ENCODE measurements around the gene PCYT2.

The PCYT2 gene

DNA sequence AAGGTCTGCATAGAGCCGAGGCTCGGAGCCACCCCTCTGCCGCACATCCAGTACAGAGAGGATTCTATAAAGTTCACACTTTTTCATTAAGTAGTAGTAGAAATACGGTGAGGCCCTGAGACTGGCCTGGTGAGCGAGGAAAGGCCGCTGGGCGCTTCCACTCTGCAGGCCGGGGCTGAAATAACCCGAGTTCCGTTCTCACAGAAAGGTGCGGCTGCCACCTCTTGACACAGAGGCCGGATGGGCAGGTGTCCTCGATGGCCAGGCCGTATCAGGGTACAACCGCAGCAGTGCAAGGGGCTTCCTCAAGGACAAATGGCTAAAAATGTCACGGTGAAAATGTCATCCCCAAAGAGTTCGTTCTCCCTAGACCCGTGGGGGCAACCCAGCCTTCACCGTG is 770 bp upstream of the PCYT2 start:
- no peak for TF ChIP-seq REST (IDR thresholded peaks at IDR 0.05; ENCODE audit: low read depth)
- TF ChIP-seq, protein P1, sequence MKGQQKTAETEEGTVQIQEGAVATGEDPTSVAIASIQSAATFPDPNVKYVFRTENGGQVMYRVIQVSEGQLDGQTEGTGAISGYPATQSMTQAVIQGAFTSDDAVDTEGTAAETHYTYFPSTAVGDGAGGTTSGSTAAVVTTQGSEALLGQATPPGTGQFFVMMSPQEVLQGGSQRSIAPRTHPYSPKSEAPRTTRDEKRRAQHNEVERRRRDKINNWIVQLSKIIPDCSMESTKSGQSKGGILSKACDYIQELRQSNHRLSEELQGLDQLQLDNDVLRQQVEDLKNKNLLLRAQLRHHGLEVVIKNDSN (IDR thresholded peaks at IDR 0.05): no peak

DNA sequence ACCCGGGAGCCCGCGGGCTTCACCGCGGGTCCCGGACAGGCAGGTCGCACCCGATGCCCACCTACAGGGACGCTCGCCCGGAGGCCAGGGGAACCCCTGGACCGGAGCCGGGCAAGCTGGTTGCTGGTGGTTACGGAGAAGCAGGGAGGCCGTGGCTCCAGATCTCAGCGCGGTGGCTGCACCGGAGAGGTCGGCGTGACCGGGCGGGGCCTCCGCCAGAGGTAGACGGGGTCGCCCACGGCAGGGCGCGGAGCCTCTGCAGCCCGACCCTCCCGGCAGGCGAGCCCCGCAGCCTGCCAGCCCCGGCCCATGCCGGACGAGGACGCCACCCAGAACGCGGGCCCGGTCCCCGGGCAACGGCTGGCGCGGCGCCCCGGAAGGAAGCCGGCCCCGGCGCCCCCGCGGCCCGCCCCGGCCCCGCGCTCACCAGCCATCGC is 341 bp downstream of the PCYT2 start:
- TF ChIP-seq ZBTB7A (IDR thresholded peaks at IDR 0.05; ENCODE audit: low read depth) (peak; percentile 33; the same call in 1 of the 2 replicates), TAF1 (IDR thresholded peaks at IDR 0.05; ENCODE audit: low read depth) (no peak), RAD21 (IDR thresholded peaks at IDR 0.05; ENCODE audit: low read depth) (no peak), TEAD4 (IDR thresholded peaks at IDR 0.05) (no peak), NFIC (IDR thresholded peaks at IDR 0.05) (no peak), REST (IDR thresholded peaks at IDR 0.05; ENCODE audit: low read depth) (no peak), CEBPB (IDR thresholded peaks at IDR 0.05) (no peak)

GRCh38 chr17:81909966-81910839 is 996 bp downstream of the PCYT2 start:
- TF ChIP-seq, protein P2, sequence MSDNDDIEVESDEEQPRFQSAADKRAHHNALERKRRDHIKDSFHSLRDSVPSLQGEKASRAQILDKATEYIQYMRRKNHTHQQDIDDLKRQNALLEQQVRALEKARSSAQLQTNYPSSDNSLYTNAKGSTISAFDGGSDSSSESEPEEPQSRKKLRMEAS (IDR thresholded peaks at IDR 0.05): no peak
- TF ChIP-seq YY1 (IDR thresholded peaks at IDR 0.05; ENCODE audit: low read depth) (no peak), REST (IDR thresholded peaks at IDR 0.05; ENCODE audit: low read depth) (no peak), EGR1 (IDR thresholded peaks at IDR 0.05) (no peak), CEBPB (IDR thresholded peaks at IDR 0.05) (no peak), FOXM1 (IDR thresholded peaks at IDR 0.05; ENCODE audit: borderline replicate concordance, low read depth) (no peak), NFIC (IDR thresholded peaks at IDR 0.05) (no peak)
- TF ChIP-seq, protein P1 (IDR thresholded peaks at IDR 0.05): no peak

DNA sequence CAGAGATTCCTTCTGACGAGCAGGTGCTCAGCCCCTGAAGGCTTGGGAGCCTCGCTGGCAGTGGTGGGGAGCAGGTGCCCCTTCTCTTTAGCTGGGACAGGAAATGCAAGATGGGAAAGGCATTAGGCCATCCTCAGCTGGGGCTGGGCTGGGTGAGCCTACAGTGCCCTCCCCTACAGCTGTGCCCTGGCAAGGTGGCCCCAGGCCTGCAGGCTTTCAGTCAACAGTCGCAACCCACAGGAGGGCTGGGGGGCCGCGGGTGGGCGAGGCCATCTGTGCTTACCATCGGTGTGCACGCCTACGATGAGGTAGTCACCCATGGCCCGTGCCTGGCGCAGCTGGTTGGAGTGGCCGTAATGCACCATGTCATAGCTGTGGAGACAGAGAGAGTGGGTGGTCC is 2.0 kb downstream of the PCYT2 start:
- TF ChIP-seq TAF1 (IDR thresholded peaks at IDR 0.05; ENCODE audit: low read depth): no peak
- no peak for TF ChIP-seq CEBPB (IDR thresholded peaks at IDR 0.05)
- TF ChIP-seq TCF12 (IDR thresholded peaks at IDR 0.05; ENCODE audit: low read depth): no peak
- no peak for TF ChIP-seq TEAD4 (IDR thresholded peaks at IDR 0.05)
- TF ChIP-seq, protein P2 (IDR thresholded peaks at IDR 0.05): no peak
- TF ChIP-seq CREB1 (IDR thresholded peaks at IDR 0.05; ENCODE audit: low read depth): no peak
- TF ChIP-seq FOXM1 (IDR thresholded peaks at IDR 0.05; ENCODE audit: borderline replicate concordance, low read depth): no peak
- TF ChIP-seq ZBTB7A (IDR thresholded peaks at IDR 0.05; ENCODE audit: low read depth): no peak
- TF ChIP-seq, protein P1 (IDR thresholded peaks at IDR 0.05): no peak
- no peak for TF ChIP-seq EGR1 (IDR thresholded peaks at IDR 0.05)
- TF ChIP-seq REST (IDR thresholded peaks at IDR 0.05; ENCODE audit: low read depth): no peak
- no peak for TF ChIP-seq YY1 (IDR thresholded peaks at IDR 0.05; ENCODE audit: low read depth)
- TF ChIP-seq EP300 (IDR thresholded peaks at IDR 0.05; ENCODE audit: borderline replicate concordance): no peak
- TF ChIP-seq RAD21 (IDR thresholded peaks at IDR 0.05; ENCODE audit: low read depth): no peak

All from Ishikawa (cell line).